ENCODE measurements around the gene SKI.

DNA sequence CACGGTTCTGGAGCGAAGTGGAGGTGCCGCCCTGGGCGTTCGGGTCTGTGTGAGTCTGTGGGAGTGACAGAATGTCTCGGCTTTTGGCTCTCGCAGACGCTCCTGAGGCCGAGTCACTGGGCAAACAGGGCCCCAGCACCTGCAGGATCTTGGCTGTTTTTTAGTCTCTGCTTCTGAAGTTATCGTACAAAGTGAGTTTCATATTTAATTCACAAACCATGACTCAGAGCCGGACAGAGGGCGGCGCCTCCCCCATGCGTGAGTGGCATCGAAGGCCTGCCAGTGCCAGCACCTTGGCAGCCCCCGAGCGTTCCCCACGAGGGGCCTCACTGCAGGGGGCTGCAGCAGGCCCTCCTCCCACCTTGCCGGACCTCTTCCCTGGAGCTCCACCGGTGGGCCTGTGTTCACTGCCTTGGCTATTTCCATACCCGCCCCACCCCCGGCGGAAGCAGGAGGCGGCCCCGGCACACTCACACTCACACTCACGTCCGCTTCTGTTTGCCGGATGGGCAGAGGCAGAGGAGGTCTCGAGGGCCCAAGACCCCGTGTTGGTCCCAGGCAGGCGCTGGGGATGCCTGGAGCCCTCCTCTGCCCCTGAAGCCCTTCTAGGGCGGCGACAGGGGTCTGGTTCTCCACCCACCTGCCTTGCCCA is 106.9 kb downstream of the SKI start:
- no peak for TF ChIP-seq POLR2A (IDR thresholded peaks at IDR 0.05)
- TF ChIP-seq, protein P1, sequence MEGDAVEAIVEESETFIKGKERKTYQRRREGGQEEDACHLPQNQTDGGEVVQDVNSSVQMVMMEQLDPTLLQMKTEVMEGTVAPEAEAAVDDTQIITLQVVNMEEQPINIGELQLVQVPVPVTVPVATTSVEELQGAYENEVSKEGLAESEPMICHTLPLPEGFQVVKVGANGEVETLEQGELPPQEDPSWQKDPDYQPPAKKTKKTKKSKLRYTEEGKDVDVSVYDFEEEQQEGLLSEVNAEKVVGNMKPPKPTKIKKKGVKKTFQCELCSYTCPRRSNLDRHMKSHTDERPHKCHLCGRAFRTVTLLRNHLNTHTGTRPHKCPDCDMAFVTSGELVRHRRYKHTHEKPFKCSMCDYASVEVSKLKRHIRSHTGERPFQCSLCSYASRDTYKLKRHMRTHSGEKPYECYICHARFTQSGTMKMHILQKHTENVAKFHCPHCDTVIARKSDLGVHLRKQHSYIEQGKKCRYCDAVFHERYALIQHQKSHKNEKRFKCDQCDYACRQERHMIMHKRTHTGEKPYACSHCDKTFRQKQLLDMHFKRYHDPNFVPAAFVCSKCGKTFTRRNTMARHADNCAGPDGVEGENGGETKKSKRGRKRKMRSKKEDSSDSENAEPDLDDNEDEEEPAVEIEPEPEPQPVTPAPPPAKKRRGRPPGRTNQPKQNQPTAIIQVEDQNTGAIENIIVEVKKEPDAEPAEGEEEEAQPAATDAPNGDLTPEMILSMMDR (IDR thresholded peaks at IDR 0.05): no peak
